K562 (cell line): Measurements from ENCODE around the gene TPGS2. TPM values are rescaled to one million over a fixed set of nuclear protein-coding genes. Genes with fewer than 3 reads are reported as not detected.

ENCODE experiments used
- ATAC-seq: fragments of 200-7000 bp; cut with Tn5 transposase; 3 replicates; pipeline ENCODE4 v1.9.1; 2020; ENCODE audit warnings: moderate library complexity
- BruUV-seq: library from RNA; stranded (reverse); fragments of 400-500 nt; replicated peaks from 2 replicates; lab custom pipeline; 2021; lab: Mats Ljungman, UMichigan
- CTCF ChIA-PET: fragments of 300-600 bp; formaldehyde crosslinking; extraction: SDS; loops from one replicate; lab custom pipeline; 2021; ENCODE audit warnings: low intra/inter-chr PET ratio; lab: Yijun Ruan, JAX
- POLR2A ChIA-PET: fragments of 300-600, 350-650 bp; sonication (Branson Sonifier 250); formaldehyde crosslinking; extraction: SDS; loops from one replicate; lab custom pipeline; 2021; ENCODE audit warnings: antibody characterized with exemption, inconsistent platforms; lab: Yijun Ruan, JAX
- DNase-seq, 4 experiments: peaks; one replicate each; pipeline versions ENCODE4 v3.0.0 to v3.0.0-alpha.2; 2011 to 2018; ENCODE audit warnings: low spot score in 3 of 4, mixed read lengths in 3 of 4; ENCODE audit errors: extremely low read depth in 1 of 4
- FAIRE-seq: peaks from 2 replicates; lab custom pipeline; 2011; peaks lifted over from hg19 to GRCh38; lab: Jason Lieb, UNC
- H2AFZ ChIP-seq: 2 replicates; pipeline ENCODE4 v1.6.0; 2011; ENCODE audit warnings: low read depth, low read length, control low read depth, inconsistent platforms
- H3K27ac ChIP-seq: fragments of 200-600 bp; 3 replicates; pipeline ENCODE4 v1.8.0; 2011; ENCODE audit warnings: low read depth, mild to moderate bottlenecking, control low read depth, inconsistent platforms, low read length, moderate library complexity, mixed read lengths; ENCODE audit errors: extremely low read depth
- H3K27me3 ChIP-seq, 2 experiments: fragments of 300-600 bp in 1 of 2; 2 replicates in 1 of 2; 3 replicates in 1 of 2; pipeline versions ENCODE4 v1.6.0 to v1.8.0; 2011; ENCODE audit warnings: inconsistent platforms in 2 of 2, low read length in 2 of 2, mild to moderate bottlenecking in 1 of 2, mixed read lengths in 1 of 2, moderate library complexity in 1 of 2; ENCODE audit not compliant: control insufficient read depth in 2 of 2, insufficient read depth in 2 of 2
- H3K36me3 ChIP-seq: fragments of 300-600 bp; 3 replicates; pipeline ENCODE4 v1.8.0; 2011; ENCODE audit warnings: mild to moderate bottlenecking, low read length, inconsistent platforms; ENCODE audit not compliant: control insufficient read depth, insufficient read depth
- H3K4me1 ChIP-seq, 2 experiments: fragments of 200-600 bp in 1 of 2; replicated peaks in 1 of 2; 2 replicates in 1 of 2; 3 replicates in 1 of 2; pipeline versions ENCODE4 v1.5.1 to v1.8.0; 2011; ENCODE audit warnings: inconsistent platforms in 2 of 2, low read length in 2 of 2, mild to moderate bottlenecking in 1 of 2, mixed read lengths in 1 of 2, moderate library complexity in 1 of 2; ENCODE audit not compliant: control insufficient read depth in 2 of 2, insufficient read depth in 2 of 2
- H3K4me2 ChIP-seq: 2 replicates; pipeline ENCODE4 v1.6.1; 2011; ENCODE audit warnings: low read length, control low read depth, inconsistent platforms, mixed read lengths; ENCODE audit not compliant: insufficient read depth
- H3K4me3 ChIP-seq: fragments of 200-600 bp; sonication (generic), shearing (Covaris generic); 2 replicates; pipeline ENCODE4 v1.5.1; 2016; ENCODE audit warnings: control low read depth, inconsistent platforms
- H3K79me2 ChIP-seq: fragments of 200-600 bp; 3 replicates; pipeline ENCODE4 v1.8.0; 2011; ENCODE audit warnings: low read length, inconsistent platforms; ENCODE audit not compliant: control insufficient read depth, insufficient read depth
- H3K9ac ChIP-seq, 2 experiments: 2 replicates each; pipeline versions ENCODE4 v1.6.0 to v1.6.1; 2011; ENCODE audit warnings: low read depth in 2 of 2, low read length in 2 of 2, control low read depth in 1 of 2, inconsistent platforms in 1 of 2, mild to moderate bottlenecking in 1 of 2, mixed read lengths in 1 of 2; ENCODE audit not compliant: insufficient read depth in 1 of 2
- H3K9me1 ChIP-seq: one replicate; pipeline ENCODE4 v1.6.0; 2011; ENCODE audit warnings: inconsistent platforms, mild to moderate bottlenecking, low read length, moderate library complexity; ENCODE audit not compliant: control insufficient read depth, insufficient read depth
- H3K9me3 ChIP-seq: replicated peaks from 2 replicates; pipeline ENCODE4 v1.5.1; 2011; ENCODE audit warnings: low read depth, low read length, inconsistent platforms; ENCODE audit not compliant: control insufficient read depth, insufficient read depth
- H4K20me1 ChIP-seq: replicated peaks from 2 replicates; pipeline ENCODE4 v1.6.1; 2011; ENCODE audit warnings: low read length, inconsistent platforms, mixed read lengths; ENCODE audit not compliant: control insufficient read depth, insufficient read depth
- ATF7 ChIP-seq: fragments of 450-650 bp; IDR thresholded peaks from 2 replicates; pipeline ENCODE4 v1.7.1; 2014; ENCODE audit warnings: mild to moderate bottlenecking, moderate library complexity
- ESRRB ChIP-seq: fragments of 250-450 bp; sonication (Bioruptor Pico); IDR thresholded peaks from 2 replicates; pipeline ENCODE4 v1.5.0; 2020; ENCODE audit warnings: mild to moderate bottlenecking, moderate library complexity, borderline replicate concordance
- FOXA3 ChIP-seq, 2 experiments: fragments of 450-650 bp in 1 of 2; sonication (generic) in 1 of 2; formaldehyde crosslinking; IDR thresholded peaks in 1 of 2; conservative IDR thresholded peaks in 1 of 2; 2 replicates each; pipeline versions ENCODE4 v1.4.0 to v1.8.0; 2020 to 2022; ENCODE audit warnings: mild to moderate bottlenecking in 2 of 2, missing genetic modification reagents in 1 of 2
- HDAC1 ChIP-seq, 2 experiments: fragments of 450-650 bp; IDR thresholded peaks; 2 replicates each; pipeline ENCODE4 v1.6.1; 2016 to 2017; ENCODE audit warnings: inconsistent platforms in 1 of 2, mild to moderate bottlenecking in 1 of 2, moderate library complexity in 1 of 2
- JUNB ChIP-seq: fragments of 450-650 bp; formaldehyde crosslinking; conservative IDR thresholded peaks from 2 replicates; pipeline ENCODE4 v1.4.0; 2020; ENCODE audit warnings: mild to moderate bottlenecking
- KAT2B ChIP-seq: IDR thresholded peaks from one replicate; pipeline ENCODE4 v1.6.1; 2012; ENCODE audit warnings: low read depth, mild to moderate bottlenecking, control low read depth, inconsistent platforms, low read length, moderate library complexity
- NR2F6 ChIP-seq: fragments of 450-650 bp; formaldehyde crosslinking; IDR thresholded peaks from 2 replicates; pipeline ENCODE4 v1.4.0; 2020; ENCODE audit warnings: mild to moderate bottlenecking
- NR4A1 ChIP-seq, 2 experiments: fragments of 250-450 bp in 1 of 2; fragments of 450-650 bp in 1 of 2; sonication (Bioruptor Pico) in 1 of 2; IDR thresholded peaks; 2 replicates each; pipeline versions ENCODE4 v1.4.0 to v1.6.1; 2016 to 2020; ENCODE audit warnings: mild to moderate bottlenecking in 2 of 2, missing compliant biosample characterization in 1 of 2, missing genetic modification characterization in 1 of 2, moderate library complexity in 1 of 2
- RHOXF2B ChIP-seq: fragments of 250-450 bp; sonication (Bioruptor Pico); conservative IDR thresholded peaks from 2 replicates; pipeline ENCODE4 v1.5.1; 2021
- SUPT5H ChIP-seq: fragments of 450-650 bp; IDR thresholded peaks from 2 replicates; pipeline ENCODE4 v1.6.1; 2016
- ZNF589 ChIP-seq: fragments of 200-800 bp; sonication (Bioruptor generic); IDR thresholded peaks from 2 replicates; pipeline ENCODE4 v1.6.1; 2016; ENCODE audit warnings: low read depth, missing genetic modification characterization, missing compliant biosample characterization
- WGBS: fragments of 100-300 bp; shearing (Covaris generic); methylation state at CpG from one replicate; pipeline ENCODE4 v1.1.6; 2016; ENCODE audit warnings: low coverage, mixed read lengths; ENCODE audit not compliant: insufficient coverage; ENCODE audit errors: missing lambda C conversion rate; 5-methylcytosine and 5-hydroxymethylcytosine counted together
- in situ Hi-C: fragments of 300-500 bp; cut with MboI; formaldehyde crosslinking; loops from 4 replicates; pipeline ENCODE4 v1.15.0; 2018; ENCODE audit warnings: inconsistent platforms, mixed read lengths
- intact Hi-C: fragments of 100-400 bp; cut with micrococcal nuclease; formaldehyde crosslinking; loops from 2 replicates; pipeline ENCODE4 v1.14.2; 2022
- polyA plus RNA-seq, 8 experiments: library from polyadenylated mRNA; depleted of rRNA in 4 of 8; stranded (reverse) in 5 of 8; unstranded in 3 of 8; fragments of >200 nt; fragmentation: Nextera tagmentation in 2 of 8; fragmentation: Illumina TruSeq in 1 of 8; extraction: Ambion mirVana in 2 of 8; extraction: Trizol in 1 of 8; gene quantifications; 2 replicates each; pipeline versions ENCODE4 v1.2.1 to v1.2.3, GENCODE V29; 2011 to 2014; ENCODE audit warnings: inconsistent platforms in 1 of 8, missing spikeins in 1 of 8
- total RNA-seq, 7 experiments: library from RNA; depleted of rRNA in 6 of 7; stranded (reverse); fragments of >200 nt in 6 of 7; fragmentation: Illumina TruSeq in 2 of 7; extraction: Trizol in 2 of 7; gene quantifications; 2 replicates each; pipeline versions ENCODE4 v1.2.1 to v1.2.3, GENCODE V29; 2011 to 2021; ENCODE audit warnings: low replicate concordance in 1 of 7
- TF ChIP-seq, protein P1 (sequence below): sonication (generic); formaldehyde crosslinking; IDR thresholded peaks from 2 replicates; pipeline ENCODE4 v1.9.0; 2022; ENCODE audit warnings: mild to moderate bottlenecking, missing genetic modification reagents
- TF ChIP-seq, protein P2 (sequence below): fragments of 450-650 bp; formaldehyde crosslinking; IDR thresholded peaks from 2 replicates; pipeline ENCODE4 v1.4.0; 2020; ENCODE audit warnings: mild to moderate bottlenecking, mixed read lengths
- TF ChIP-seq, protein P3 (sequence below): sonication (generic); IDR thresholded peaks from 2 replicates; pipeline ENCODE4 v1.6.1; 2016
- TF ChIP-seq, protein P4 (sequence below): fragments of 450-650 bp; IDR thresholded peaks from 2 replicates; pipeline ENCODE4 v1.6.1; 2018; ENCODE audit warnings: mild to moderate bottlenecking, low read depth; ENCODE audit not compliant: partially characterized antibody

TPGS2 gene
- total and polyA plus RNA-seq, 9 of the 15 experiments (the other 6 are each of a cell fraction or from before 2014, with no cell fraction given) = 94.2 to 449 (median 134) TPM

DNA sequence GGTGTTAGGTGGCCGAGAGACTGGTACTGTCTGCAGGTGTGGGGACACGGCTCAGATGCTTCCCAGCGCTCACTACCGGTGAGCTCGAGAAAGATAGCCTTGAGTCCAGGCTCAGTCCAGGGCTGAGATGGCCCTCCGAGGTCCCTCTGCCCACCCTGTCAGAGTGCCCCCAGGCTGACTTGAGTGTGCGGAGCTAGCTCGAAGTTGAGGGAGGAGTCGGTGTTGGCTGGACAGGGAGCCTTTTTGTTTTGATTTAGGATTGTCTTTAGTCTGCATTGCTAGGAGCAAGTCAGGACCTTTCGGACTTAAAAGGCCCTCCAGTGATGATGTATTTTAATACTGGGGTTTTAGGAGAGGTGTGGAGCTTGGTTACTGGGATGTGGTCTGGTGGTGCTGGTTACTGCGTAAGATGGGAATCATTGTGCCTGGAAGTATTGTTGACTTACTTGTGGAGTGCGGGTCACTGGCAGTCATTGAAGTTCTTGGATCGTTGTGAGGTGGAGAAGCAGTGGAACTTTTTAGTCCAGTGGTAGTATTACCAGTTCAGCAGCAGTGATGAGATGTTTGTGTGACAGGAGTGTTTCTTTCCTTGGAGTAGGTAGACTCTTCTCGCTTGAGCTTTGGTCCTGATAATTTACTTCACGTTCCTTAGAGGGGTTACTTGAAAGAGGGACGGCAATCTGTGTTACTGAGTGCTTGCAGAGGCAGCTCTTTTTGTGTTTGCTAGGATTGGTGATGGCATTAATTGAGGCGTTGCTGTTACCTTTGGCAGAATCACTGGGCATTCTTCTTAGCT, 758 bp upstream of the TPGS2 start:
- peaks cover 3 to 24% of the 10 kb centered on the region in 2 experiments; a peak in 3 of 5 replicates for H3K4me1 ChIP-seq
- no peaks in the 10 kb centered on the region for H3K27me3 ChIP-seq
- peak overlapping the region; percentile 99 for H2AFZ ChIP-seq
- ChIA-PET POLR2A (interaction anchor here (0.5 to 2.5 kb wide), 14 partner anchors 8 to 1430 kb away, joined by 3 to 19 read pairs (median 4); no protein-coding TSS in a partner anchor), CTCF (interaction anchor here (1.2 kb wide), 1 partner anchor 35 kb away, joined by 4 read pairs; no protein-coding TSS in a partner anchor)
- in situ Hi-C loops = no loop called here
- H3K4me2 ChIP-seq = peak overlapping the region; percentile 99
- ATAC-seq = peak; percentile 65
- H3K9me1 ChIP-seq = no peaks in the 10 kb centered on the region
- no TSS peak for BruUV-seq
- peaks cover 14% of the 10 kb centered on the region for H3K36me3 ChIP-seq
- intact Hi-C loops = loop anchor here (5.0 kb wide), 1 partner anchor 68 kb away; no protein-coding TSS in a partner anchor
- H3K27ac ChIP-seq = peak overlapping the region; percentile 87
- WGBS = 2% methylated on average over 17 of the region's 17 CpGs
- DNase-seq = peak in 2 of 4 experiments; percentile 32 to 44
- peak overlapping the region; percentile 89 to 97 for H3K9ac ChIP-seq
- H3K79me2 ChIP-seq = peaks cover 66% of the 10 kb centered on the region
- no peaks in the 10 kb centered on the region for H3K9me3 ChIP-seq
- peak overlapping the region; percentile 95 for H3K4me3 ChIP-seq
- no peak for FAIRE-seq
- no peaks in the 10 kb centered on the region for H4K20me1 ChIP-seq
- TF ChIP-seq, protein P1, sequence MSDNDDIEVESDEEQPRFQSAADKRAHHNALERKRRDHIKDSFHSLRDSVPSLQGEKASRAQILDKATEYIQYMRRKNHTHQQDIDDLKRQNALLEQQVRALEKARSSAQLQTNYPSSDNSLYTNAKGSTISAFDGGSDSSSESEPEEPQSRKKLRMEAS = peak; percentile 9; the same call in 1 of the 2 replicates
- no peak for TF ChIP-seq ZNF589 (CRISPR knock-in tag)
- no peak for TF ChIP-seq ESRRB (CRISPR knock-in tag)
- TF ChIP-seq HDAC1 (IDR thresholded peaks at IDR 0.05) = peak in 1 of 2 experiments; percentile 6; a peak in 2 of 4 replicates
- TF ChIP-seq NR4A1 (CRISPR knock-in tag; IDR thresholded peaks at IDR 0.05) = peak; percentile 87; the same call in 1 of the 2 replicates
- no peak for TF ChIP-seq NR4A1 (tag; IDR thresholded peaks at IDR 0.05)
- TF ChIP-seq, protein P2, sequence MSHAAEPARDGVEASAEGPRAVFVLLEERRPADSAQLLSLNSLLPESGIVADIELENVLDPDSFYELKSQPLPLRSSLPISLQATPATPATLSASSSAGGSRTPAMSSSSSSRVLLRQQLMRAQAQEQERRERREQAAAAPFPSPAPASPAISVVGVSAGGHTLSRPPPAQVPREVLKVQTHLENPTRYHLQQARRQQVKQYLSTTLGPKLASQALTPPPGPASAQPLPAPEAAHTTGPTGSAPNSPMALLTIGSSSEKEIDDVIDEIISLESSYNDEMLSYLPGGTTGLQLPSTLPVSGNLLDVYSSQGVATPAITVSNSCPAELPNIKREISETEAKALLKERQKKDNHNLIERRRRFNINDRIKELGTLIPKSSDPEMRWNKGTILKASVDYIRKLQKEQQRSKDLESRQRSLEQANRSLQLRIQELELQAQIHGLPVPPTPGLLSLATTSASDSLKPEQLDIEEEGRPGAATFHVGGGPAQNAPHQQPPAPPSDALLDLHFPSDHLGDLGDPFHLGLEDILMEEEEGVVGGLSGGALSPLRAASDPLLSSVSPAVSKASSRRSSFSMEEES = no peak
- TF ChIP-seq FOXA3 (CRISPR knock-in tag; conservative IDR thresholded peaks at IDR 0.05 in 1 of 2, IDR thresholded peaks at IDR 0.05 in 1 of 2) = no peak
- TF ChIP-seq NR2F6 = 0 out of 2 replicates have a peak, but pooled peaks have one; percentile 48
- no peak for TF ChIP-seq KAT2B
- TF ChIP-seq ATF7 = peak; percentile 13; the same call in 1 of the 2 replicates
- TF ChIP-seq, protein P3, sequence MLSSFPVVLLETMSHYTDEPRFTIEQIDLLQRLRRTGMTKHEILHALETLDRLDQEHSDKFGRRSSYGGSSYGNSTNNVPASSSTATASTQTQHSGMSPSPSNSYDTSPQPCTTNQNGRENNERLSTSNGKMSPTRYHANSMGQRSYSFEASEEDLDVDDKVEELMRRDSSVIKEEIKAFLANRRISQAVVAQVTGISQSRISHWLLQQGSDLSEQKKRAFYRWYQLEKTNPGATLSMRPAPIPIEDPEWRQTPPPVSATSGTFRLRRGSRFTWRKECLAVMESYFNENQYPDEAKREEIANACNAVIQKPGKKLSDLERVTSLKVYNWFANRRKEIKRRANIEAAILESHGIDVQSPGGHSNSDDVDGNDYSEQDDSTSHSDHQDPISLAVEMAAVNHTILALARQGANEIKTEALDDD = peak; percentile 48
- no peak for TF ChIP-seq RHOXF2B (CRISPR knock-in tag)
- peak; percentile 7; the same call in 1 of the 2 replicates for TF ChIP-seq SUPT5H
- TF ChIP-seq JUNB = peak; percentile 40; the same call in 1 of the 2 replicates
- TF ChIP-seq, protein P4, sequence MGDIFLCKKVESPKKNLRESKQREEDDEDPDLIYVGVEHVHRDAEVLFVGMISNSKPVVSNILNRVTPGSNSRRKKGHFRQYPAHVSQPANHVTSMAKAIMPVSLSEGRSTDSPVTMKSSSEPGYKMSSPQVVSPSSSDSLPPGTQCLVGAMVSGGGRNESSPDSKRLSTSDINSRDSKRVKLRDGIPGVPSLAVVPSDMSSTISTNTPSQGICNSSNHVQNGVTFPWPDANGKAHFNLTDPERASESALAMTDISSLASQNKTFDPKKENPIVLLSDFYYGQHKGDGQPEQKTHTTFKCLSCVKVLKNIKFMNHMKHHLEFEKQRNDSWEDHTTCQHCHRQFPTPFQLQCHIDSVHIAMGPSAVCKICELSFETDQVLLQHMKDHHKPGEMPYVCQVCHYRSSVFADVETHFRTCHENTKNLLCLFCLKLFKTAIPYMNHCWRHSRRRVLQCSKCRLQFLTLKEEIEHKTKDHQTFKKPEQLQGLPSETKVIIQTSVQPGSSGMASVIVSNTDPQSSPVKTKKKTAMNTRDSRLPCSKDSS = no peak
